Measurements from ENCODE around the gene CAPN12.

CAPN12 gene

DNA sequence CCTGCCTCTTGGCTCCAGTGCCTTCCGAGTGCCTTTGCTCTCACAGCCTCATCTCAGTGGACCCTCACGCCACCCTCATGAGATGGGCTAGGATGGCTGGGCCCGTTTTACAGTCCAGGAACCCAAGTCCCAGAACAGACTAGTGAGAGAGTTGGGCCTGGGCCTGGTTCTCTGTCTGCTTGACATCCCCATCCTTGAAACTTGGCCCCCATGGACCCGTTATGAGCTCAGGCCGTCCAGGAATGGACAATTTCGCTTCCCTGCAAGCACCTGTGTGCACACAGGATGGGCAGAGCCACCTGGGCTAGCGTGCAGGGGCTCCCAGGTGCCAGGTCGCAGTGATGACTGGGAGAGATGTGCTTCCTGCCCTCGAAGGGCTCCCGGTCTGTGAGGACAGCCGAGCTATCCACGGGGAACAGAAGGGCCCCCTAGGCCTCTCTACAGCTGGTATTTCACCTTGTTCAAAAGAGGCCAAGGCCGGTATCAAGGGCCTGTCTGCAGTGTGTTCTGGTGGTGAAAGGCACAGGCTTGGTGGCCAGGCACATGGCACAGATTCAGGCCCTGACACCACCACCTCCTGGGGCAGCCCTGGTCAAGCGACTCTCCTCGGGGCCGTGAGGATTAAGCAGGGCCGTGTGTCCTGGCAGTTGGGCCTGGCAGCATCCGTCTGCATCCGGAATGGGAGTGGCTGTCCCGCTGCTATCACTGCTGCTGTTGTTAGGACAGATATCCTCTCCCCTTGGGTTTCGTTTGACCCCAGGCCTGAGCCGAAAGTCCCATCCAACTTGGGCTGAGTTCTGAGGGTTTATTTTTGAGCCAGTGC, 38.9 kb downstream of the CAPN12 start:
- no peak for TF ChIP-seq TCF12 (IDR thresholded peaks at IDR 0.05; ENCODE audit: low read depth)
- TF ChIP-seq, protein P1, sequence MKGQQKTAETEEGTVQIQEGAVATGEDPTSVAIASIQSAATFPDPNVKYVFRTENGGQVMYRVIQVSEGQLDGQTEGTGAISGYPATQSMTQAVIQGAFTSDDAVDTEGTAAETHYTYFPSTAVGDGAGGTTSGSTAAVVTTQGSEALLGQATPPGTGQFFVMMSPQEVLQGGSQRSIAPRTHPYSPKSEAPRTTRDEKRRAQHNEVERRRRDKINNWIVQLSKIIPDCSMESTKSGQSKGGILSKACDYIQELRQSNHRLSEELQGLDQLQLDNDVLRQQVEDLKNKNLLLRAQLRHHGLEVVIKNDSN (IDR thresholded peaks at IDR 0.05), result no peak

DNA sequence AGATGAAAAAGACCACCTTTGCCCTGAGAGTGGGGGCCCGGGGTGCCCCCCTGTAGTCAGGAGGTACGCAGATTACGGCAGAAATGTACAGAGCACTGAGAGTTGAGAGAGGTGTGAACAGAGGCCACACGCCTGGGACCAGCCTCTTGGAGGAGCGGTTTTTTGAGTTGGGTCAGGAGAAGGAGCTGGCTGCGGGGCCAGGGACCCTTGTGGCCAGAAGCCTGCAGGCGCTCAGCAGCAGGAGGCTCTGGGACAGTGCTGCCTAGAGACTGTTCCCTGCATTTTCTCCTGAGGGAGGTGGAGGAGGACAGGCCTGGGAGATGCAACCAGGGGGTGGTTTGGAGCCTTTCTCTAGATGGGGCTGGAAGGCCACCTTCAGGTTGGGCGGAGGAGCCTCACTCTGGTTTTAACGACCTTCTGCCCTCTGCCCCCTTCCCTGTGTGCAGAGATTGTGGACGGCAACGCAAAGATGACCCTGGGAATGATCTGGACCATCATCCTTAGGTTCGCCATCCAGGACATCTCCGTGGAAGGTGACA, 39.7 kb downstream of the CAPN12 start:
- no peak for TF ChIP-seq EP300 (IDR thresholded peaks at IDR 0.05; ENCODE audit: borderline replicate concordance)
- TF ChIP-seq YY1 (IDR thresholded peaks at IDR 0.05; ENCODE audit: low read depth), result no peak
- TF ChIP-seq, protein P1 (IDR thresholded peaks at IDR 0.05), result no peak
- no peak for TF ChIP-seq TCF12 (IDR thresholded peaks at IDR 0.05; ENCODE audit: low read depth)
- no peak for TF ChIP-seq CEBPB (IDR thresholded peaks at IDR 0.05)
- TF ChIP-seq TEAD4 (IDR thresholded peaks at IDR 0.05), result no peak
- TF ChIP-seq, protein P2, sequence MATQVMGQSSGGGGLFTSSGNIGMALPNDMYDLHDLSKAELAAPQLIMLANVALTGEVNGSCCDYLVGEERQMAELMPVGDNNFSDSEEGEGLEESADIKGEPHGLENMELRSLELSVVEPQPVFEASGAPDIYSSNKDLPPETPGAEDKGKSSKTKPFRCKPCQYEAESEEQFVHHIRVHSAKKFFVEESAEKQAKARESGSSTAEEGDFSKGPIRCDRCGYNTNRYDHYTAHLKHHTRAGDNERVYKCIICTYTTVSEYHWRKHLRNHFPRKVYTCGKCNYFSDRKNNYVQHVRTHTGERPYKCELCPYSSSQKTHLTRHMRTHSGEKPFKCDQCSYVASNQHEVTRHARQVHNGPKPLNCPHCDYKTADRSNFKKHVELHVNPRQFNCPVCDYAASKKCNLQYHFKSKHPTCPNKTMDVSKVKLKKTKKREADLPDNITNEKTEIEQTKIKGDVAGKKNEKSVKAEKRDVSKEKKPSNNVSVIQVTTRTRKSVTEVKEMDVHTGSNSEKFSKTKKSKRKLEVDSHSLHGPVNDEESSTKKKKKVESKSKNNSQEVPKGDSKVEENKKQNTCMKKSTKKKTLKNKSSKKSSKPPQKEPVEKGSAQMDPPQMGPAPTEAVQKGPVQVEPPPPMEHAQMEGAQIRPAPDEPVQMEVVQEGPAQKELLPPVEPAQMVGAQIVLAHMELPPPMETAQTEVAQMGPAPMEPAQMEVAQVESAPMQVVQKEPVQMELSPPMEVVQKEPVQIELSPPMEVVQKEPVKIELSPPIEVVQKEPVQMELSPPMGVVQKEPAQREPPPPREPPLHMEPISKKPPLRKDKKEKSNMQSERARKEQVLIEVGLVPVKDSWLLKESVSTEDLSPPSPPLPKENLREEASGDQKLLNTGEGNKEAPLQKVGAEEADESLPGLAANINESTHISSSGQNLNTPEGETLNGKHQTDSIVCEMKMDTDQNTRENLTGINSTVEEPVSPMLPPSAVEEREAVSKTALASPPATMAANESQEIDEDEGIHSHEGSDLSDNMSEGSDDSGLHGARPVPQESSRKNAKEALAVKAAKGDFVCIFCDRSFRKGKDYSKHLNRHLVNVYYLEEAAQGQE (IDR thresholded peaks at IDR 0.05; ENCODE audit: low read depth), result no peak
- no peak for TF ChIP-seq ZBTB7A (IDR thresholded peaks at IDR 0.05; ENCODE audit: low read depth)
- no peak for TF ChIP-seq CREB1 (IDR thresholded peaks at IDR 0.05; ENCODE audit: low read depth)
- TF ChIP-seq EGR1 (IDR thresholded peaks at IDR 0.05), result no peak
- TF ChIP-seq, protein P3, sequence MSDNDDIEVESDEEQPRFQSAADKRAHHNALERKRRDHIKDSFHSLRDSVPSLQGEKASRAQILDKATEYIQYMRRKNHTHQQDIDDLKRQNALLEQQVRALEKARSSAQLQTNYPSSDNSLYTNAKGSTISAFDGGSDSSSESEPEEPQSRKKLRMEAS (IDR thresholded peaks at IDR 0.05), result no peak
- no peak for TF ChIP-seq NFIC (IDR thresholded peaks at IDR 0.05)
- no peak for TF ChIP-seq FOXM1 (IDR thresholded peaks at IDR 0.05; ENCODE audit: borderline replicate concordance, low read depth)
- no peak for TF ChIP-seq TAF1 (IDR thresholded peaks at IDR 0.05; ENCODE audit: low read depth)

DNA sequence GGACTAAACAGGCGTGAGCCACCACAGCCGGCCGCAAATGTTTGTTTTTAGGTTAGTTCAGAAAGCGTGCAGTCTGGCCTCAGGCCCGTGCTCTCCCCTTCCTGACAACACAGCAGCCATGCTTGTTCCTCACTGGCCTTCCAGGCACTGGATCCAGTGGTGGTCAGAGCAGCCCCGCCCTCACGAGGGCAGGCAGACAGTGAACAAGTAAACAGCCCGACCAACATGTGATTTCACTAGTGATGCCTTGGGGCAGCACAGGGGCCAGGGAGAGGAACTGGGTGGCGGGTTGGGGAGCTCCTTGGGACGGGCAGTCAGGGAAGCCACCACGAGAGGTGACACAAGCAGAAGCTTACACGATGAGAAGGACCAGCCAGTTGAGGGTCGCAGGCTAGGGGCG, 40.8 kb downstream of the CAPN12 start:
- TF ChIP-seq, protein P1 (IDR thresholded peaks at IDR 0.05), result no peak
- TF ChIP-seq CEBPB (IDR thresholded peaks at IDR 0.05) (no peak), TCF12 (IDR thresholded peaks at IDR 0.05; ENCODE audit: low read depth) (no peak), TEAD4 (IDR thresholded peaks at IDR 0.05) (no peak), ZBTB7A (IDR thresholded peaks at IDR 0.05; ENCODE audit: low read depth) (no peak), RAD21 (IDR thresholded peaks at IDR 0.05; ENCODE audit: low read depth) (no peak), NFIC (IDR thresholded peaks at IDR 0.05) (no peak), EP300 (IDR thresholded peaks at IDR 0.05; ENCODE audit: borderline replicate concordance) (no peak), YY1 (IDR thresholded peaks at IDR 0.05; ENCODE audit: low read depth) (no peak), FOXM1 (IDR thresholded peaks at IDR 0.05; ENCODE audit: borderline replicate concordance, low read depth) (no peak)
- TF ChIP-seq, protein P2 (IDR thresholded peaks at IDR 0.05; ENCODE audit: low read depth), result no peak

DNA sequence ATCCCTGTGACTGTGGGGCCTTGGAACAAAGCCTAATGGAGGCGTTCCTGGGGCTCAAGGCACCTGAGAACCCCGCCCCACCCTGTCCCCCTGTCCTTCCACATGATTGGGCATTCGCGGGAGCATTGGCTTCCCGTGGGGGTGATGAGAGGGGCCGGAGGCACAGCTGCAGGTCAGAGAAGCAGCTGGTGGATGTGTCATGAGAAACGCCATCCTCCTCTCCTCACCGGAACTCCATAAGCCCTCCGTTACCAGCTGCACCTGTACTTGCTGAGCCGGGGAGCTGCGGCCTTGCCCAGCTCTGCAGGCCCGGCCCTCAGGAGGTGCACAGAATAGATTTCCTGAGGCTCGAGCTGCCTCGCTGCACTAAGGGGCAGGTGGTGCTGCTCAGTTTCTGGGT, 42.0 kb downstream of the CAPN12 start:
- TF ChIP-seq, protein P2 (IDR thresholded peaks at IDR 0.05; ENCODE audit: low read depth), result no peak

Data from Ishikawa (cell line).